A673 (cell line): ENCODE results near the gene SUFU.

ENCODE experiments used
- CTCF ChIP-seq: fragments of 300-800, 200-600 bp; sonication (generic); conservative IDR thresholded peaks from 2 replicates; pipeline ENCODE4 v1.5.1; 2017; ENCODE audit warnings: low read depth, mild to moderate bottlenecking, antibody characterized with exemption, low read length, moderate library complexity, mixed read lengths
- EZH2 ChIP-seq: fragments of 200-600 bp; sonication (generic); IDR thresholded peaks from 2 replicates; pipeline ENCODE4 v1.6.1; 2017; ENCODE audit warnings: borderline replicate concordance, low read depth, mild to moderate bottlenecking, mixed read lengths, antibody characterized with exemption, low read length; ENCODE audit not compliant: poor library complexity, severe bottlenecking

- no peak for TF ChIP-seq CTCF
- no peak for TF ChIP-seq EZH2
Observed at GRCh38 chr10:102504179-102504975, 605 bp downstream of the SUFU start.
